K562 (cell line): ENCODE data around the gene GCH1. TPM values are rescaled to one million over a fixed set of nuclear protein-coding genes. Genes with fewer than 3 reads are reported as not detected.

Experiments used
- COPS2 ChIP-seq: fragments of 450-650 bp; conservative IDR thresholded peaks from 2 replicates; pipeline ENCODE4 v1.6.1; 2016; ENCODE audit warnings: mild to moderate bottlenecking, moderate library complexity
- CREM ChIP-seq: IDR thresholded peaks from 2 replicates; pipeline ENCODE4 v1.6.1; 2014; ENCODE audit warnings: antibody characterized with exemption, low read depth
- FOS ChIP-seq: IDR thresholded peaks from 3 replicates; pipeline ENCODE4 v1.6.1; 2011; ENCODE audit not compliant: insufficient read length; ENCODE audit errors: extremely low read depth
- GATA2 ChIP-seq: sonication (generic); formaldehyde crosslinking; IDR thresholded peaks from 2 replicates; pipeline ENCODE4 v1.4.0; 2020; ENCODE audit warnings: mild to moderate bottlenecking, missing genetic modification reagents
- GATAD2A ChIP-seq: fragments of 450-650 bp; IDR thresholded peaks from 2 replicates; pipeline ENCODE4 v1.6.1; 2017
- JUND ChIP-seq, 2 experiments: IDR thresholded peaks; 2 replicates in 1 of 2; 3 replicates in 1 of 2; pipeline ENCODE4 v1.6.1; 2011; ENCODE audit warnings: borderline replicate concordance in 2 of 2, low read depth in 2 of 2, low read length in 2 of 2, improper control_type of control experiment in 1 of 2, missing biosample characterization in 1 of 2, missing genetic modification characterization in 1 of 2, missing genetic modification reagents in 1 of 2
- KDM5B ChIP-seq: fragments of 200-600 bp; sonication (generic); IDR thresholded peaks from 2 replicates; pipeline ENCODE4 v1.6.1; 2012; ENCODE audit warnings: low read depth, mild to moderate bottlenecking, moderate library complexity, low read length, control low read depth, inconsistent platforms; ENCODE audit not compliant: insufficient replicate concordance
- MYC ChIP-seq, 2 experiments: fragments of 250-450 bp in 1 of 2; sonication (Bioruptor Pico) in 1 of 2; IDR thresholded peaks; 2 replicates each; pipeline versions ENCODE4 v1.5.1 to v1.6.1; 2012 to 2021; ENCODE audit warnings: low read depth in 2 of 2, borderline replicate concordance in 1 of 2, improper control_type of control experiment in 1 of 2, low read length in 1 of 2, mild to moderate bottlenecking in 1 of 2, moderate library complexity in 1 of 2
- NRF1 ChIP-seq, 2 experiments: fragments of 450-650 bp; IDR thresholded peaks in 1 of 2; conservative IDR thresholded peaks in 1 of 2; 2 replicates each; pipeline ENCODE4 v1.6.1; 2014; ENCODE audit warnings: mild to moderate bottlenecking in 2 of 2
- PHF20 ChIP-seq: fragments of 450-650 bp; IDR thresholded peaks from 2 replicates; pipeline ENCODE4 v1.6.1; 2018; ENCODE audit not compliant: partially characterized antibody
- POLR2B ChIP-seq: fragments of 450-650 bp; IDR thresholded peaks from 2 replicates; pipeline ENCODE4 v1.6.1; 2018; ENCODE audit warnings: low read depth; ENCODE audit not compliant: partially characterized antibody
- RCOR1 ChIP-seq, 2 experiments: IDR thresholded peaks; 2 replicates each; pipeline ENCODE4 v1.6.1; 2012; ENCODE audit warnings: low read depth in 2 of 2, low read length in 2 of 2, borderline replicate concordance in 1 of 2, improper control_type of control experiment in 1 of 2
- TEAD4 ChIP-seq, 2 experiments: sonication (generic) in 1 of 2; formaldehyde crosslinking in 1 of 2; IDR thresholded peaks; 2 replicates each; pipeline versions ENCODE4 v1.6.1 to v1.8.0; 2012 to 2022; ENCODE audit warnings: borderline replicate concordance in 1 of 2, inconsistent platforms in 1 of 2, low read length in 1 of 2, mild to moderate bottlenecking in 1 of 2, missing genetic modification reagents in 1 of 2
- TGIF2 ChIP-seq: sonication (generic); formaldehyde crosslinking; IDR thresholded peaks from 2 replicates; pipeline ENCODE4 v1.8.1; 2022; ENCODE audit warnings: mild to moderate bottlenecking, missing genetic modification reagents, moderate library complexity
- THRAP3 ChIP-seq: fragments of 450-650 bp; IDR thresholded peaks from 2 replicates; pipeline ENCODE4 v1.6.1; 2016; ENCODE audit warnings: mild to moderate bottlenecking, inconsistent platforms, borderline replicate concordance
- TRIM25 ChIP-seq: fragments of 450-650 bp; IDR thresholded peaks from 2 replicates; pipeline ENCODE4 v1.7.0; 2016; ENCODE audit warnings: borderline replicate concordance
- ZHX1 ChIP-seq: fragments of 150-350 bp; conservative IDR thresholded peaks from 2 replicates; pipeline ENCODE4 v1.6.1; 2014; ENCODE audit warnings: low read length
- ZNF253 ChIP-seq: fragments of 250-450 bp; sonication (Bioruptor Pico); conservative IDR thresholded peaks from 2 replicates; pipeline ENCODE4 v1.6.1; 2021; ENCODE audit warnings: mild to moderate bottlenecking
- ZNF277 ChIP-seq: fragments of 250-450 bp; sonication (Bioruptor Pico); IDR thresholded peaks from 2 replicates; pipeline ENCODE4 v1.8.0; 2022; ENCODE audit warnings: inconsistent platforms, mild to moderate bottlenecking, moderate library complexity, borderline replicate concordance
- ZNF830 ChIP-seq: fragments of 250-450 bp; sonication (Bioruptor Pico); IDR thresholded peaks from 2 replicates; pipeline ENCODE4 v1.5.0; 2021; ENCODE audit warnings: mild to moderate bottlenecking
- polyA plus RNA-seq, 8 experiments: library from polyadenylated mRNA; depleted of rRNA in 4 of 8; stranded (reverse) in 5 of 8; unstranded in 3 of 8; fragments of >200 nt; fragmentation: Nextera tagmentation in 2 of 8; fragmentation: Illumina TruSeq in 1 of 8; extraction: Ambion mirVana in 2 of 8; extraction: Trizol in 1 of 8; gene quantifications; 2 replicates each; pipeline versions ENCODE4 v1.2.1 to v1.2.3, GENCODE V29; 2011 to 2014; ENCODE audit warnings: inconsistent platforms in 1 of 8, missing spikeins in 1 of 8
- total RNA-seq, 7 experiments: library from RNA; depleted of rRNA in 6 of 7; stranded (reverse); fragments of >200 nt in 6 of 7; fragmentation: Illumina TruSeq in 2 of 7; extraction: Trizol in 2 of 7; gene quantifications; 2 replicates each; pipeline versions ENCODE4 v1.2.1 to v1.2.3, GENCODE V29; 2011 to 2021; ENCODE audit warnings: low replicate concordance in 1 of 7

Gene GCH1
- total and polyA plus RNA-seq, 9 of the 15 experiments (the other 6 are each of a cell fraction or from before 2014, with no cell fraction given): 3.9 to 13.1 (median 6.5) TPM

- TF ChIP-seq ZNF277 (CRISPR knock-in tag): no peak
- TF ChIP-seq FOS: peak; percentile 13
- TF ChIP-seq CREM: 0 out of 2 replicates have a peak, but pooled peaks have one; percentile 25
- no peak for TF ChIP-seq COPS2
- TF ChIP-seq GATA2 (CRISPR knock-in tag): no peak
- no peak for TF ChIP-seq ZNF830 (CRISPR knock-in tag)
- TF ChIP-seq KDM5B: no peak
- no peak for TF ChIP-seq ZHX1
- no peak for TF ChIP-seq ZNF253 (CRISPR knock-in tag)
- TF ChIP-seq POLR2B: no peak
- TF ChIP-seq THRAP3: no peak
- peak; percentile 87 for TF ChIP-seq JUND (IDR thresholded peaks at IDR 0.05; ENCODE audit: borderline replicate concordance, low read depth, low read length)
- TF ChIP-seq JUND (tag; IDR thresholded peaks at IDR 0.05; ENCODE audit: borderline replicate concordance, low read depth, low read length): peak; percentile 72; the same call in 1 of the 3 replicates
- TF ChIP-seq MYC (IDR thresholded peaks at IDR 0.05; ENCODE audit: low read depth, low read length): no peak
- no peak for TF ChIP-seq MYC (CRISPR knock-in tag; IDR thresholded peaks at IDR 0.05; ENCODE audit: borderline replicate concordance, low read depth)
- no peak for TF ChIP-seq PHF20
- no peak for TF ChIP-seq TGIF2 (CRISPR knock-in tag)
- TF ChIP-seq NRF1 (conservative IDR thresholded peaks at IDR 0.05 in 1 of 2, IDR thresholded peaks at IDR 0.05 in 1 of 2): peak; percentile 47 to 59; a peak in 3 of 4 replicates
- no peak for TF ChIP-seq TRIM25
- no peak for TF ChIP-seq GATAD2A
- TF ChIP-seq TEAD4 (IDR thresholded peaks at IDR 0.05; ENCODE audit: low read length): peak; percentile 24; the same call in 1 of the 2 replicates
- no peak for TF ChIP-seq TEAD4 (CRISPR knock-in tag; IDR thresholded peaks at IDR 0.05; ENCODE audit: borderline replicate concordance)
- TF ChIP-seq RCOR1 (IDR thresholded peaks at IDR 0.05; ENCODE audit: borderline replicate concordance in 1 of 2, low read depth in 2 of 2, low read length in 2 of 2): peak in 1 of 2 experiments; percentile 66; a peak in 1 of 4 replicates
Observed at GRCh38 chr14:54818201-54819133, 84.2 kb downstream of the GCH1 start (continued).
